B cell (primary cell): ENCODE measurements around the gene DCDC1. TPM values are rescaled to one million over a fixed set of nuclear protein-coding genes. Genes with fewer than 3 reads are reported as not detected.

ENCODE experiments used
- ATAC-seq: fragments of 200-7000 bp; cut with Tn5 transposase; one replicate; pipeline ENCODE4 v1.10.0; 2021; ENCODE audit warnings: low read depth, mild to moderate bottlenecking, moderate number of reproducible peaks, moderate library complexity
- CTCF ChIA-PET: fragments of 350-600 bp; sonication (Branson Sonifier 250); formaldehyde crosslinking; loops from one replicate; lab custom pipeline; 2021; ENCODE audit warnings: antibody characterized with exemption, inconsistent platforms; lab: Charles Lee
- POLR2A ChIA-PET: fragments of 350-600 bp; sonication (Branson Sonifier 250); formaldehyde crosslinking; loops from one replicate; lab custom pipeline; 2021; ENCODE audit warnings: antibody characterized with exemption; lab: Charles Lee
- DNase-seq: peaks from one replicate; pipeline ENCODE4 v3.0.0; 2013
- H2AFZ ChIP-seq: 2 replicates; pipeline ENCODE4 v1.6.1; 2012; ENCODE audit warnings: mild to moderate bottlenecking, low read depth, low read length; ENCODE audit not compliant: insufficient read depth, poor library complexity, severe bottlenecking
- H3K27ac ChIP-seq, 2 donors: 1 replicate in 1 of 2; 2 replicates in 1 of 2; pipeline ENCODE4 v1.5.1; 2012 to 2013; ENCODE audit warnings: low read length in 2 of 2, mild to moderate bottlenecking in 2 of 2, moderate library complexity in 1 of 2
- H3K27me3 ChIP-seq, 4 experiments: fragments of 200-600 bp in 1 of 4; sonication (generic) in 1 of 4; replicated peaks in 1 of 4; 1 replicate in 2 of 4; 2 replicates in 2 of 4; pipeline versions ENCODE4 v1.6.1 to v1.7.0; 2013 to 2016; ENCODE audit warnings: low read length in 3 of 4, mild to moderate bottlenecking in 2 of 4, mixed read lengths in 1 of 4, moderate library complexity in 1 of 4; ENCODE audit not compliant: insufficient read depth in 4 of 4, control insufficient read depth in 3 of 4; ENCODE audit errors: control extremely low read depth in 1 of 4
- H3K36me3 ChIP-seq, 2 experiments: replicated peaks in 1 of 2; 1 replicate in 1 of 2; 2 replicates in 1 of 2; pipeline versions ENCODE4 v1.6.1 to v1.7.1; 2013; ENCODE audit warnings: low read length in 1 of 2; ENCODE audit not compliant: insufficient read depth in 2 of 2, control insufficient read depth in 1 of 2; ENCODE audit errors: control extremely low read depth in 1 of 2, extremely low read depth in 1 of 2
- H3K4me1 ChIP-seq, 2 donors: fragments of 200-600 bp in 1 of 2; sonication (generic) in 1 of 2; 1 replicate in 1 of 2; 2 replicates in 1 of 2; pipeline versions ENCODE4 v1.5.1 to v1.6.1; 2013 to 2017; ENCODE audit warnings: low read length in 2 of 2; ENCODE audit not compliant: control insufficient read depth in 2 of 2, insufficient read depth in 2 of 2
- H3K4me2 ChIP-seq: replicated peaks from 2 replicates; pipeline ENCODE3; 2012; ENCODE audit warnings: mild to moderate bottlenecking, low read depth, low read length; ENCODE audit not compliant: poor library complexity, severe bottlenecking
- H3K4me3 ChIP-seq, 5 experiments: fragments of 200-600 bp in 1 of 5; sonication (generic) in 1 of 5; 1 replicate in 3 of 5; 2 replicates in 2 of 5; pipeline versions ENCODE4 v1.5.1 to v1.7.0; 2011 to 2016; ENCODE audit warnings: low read length in 4 of 5, mild to moderate bottlenecking in 4 of 5, low read depth in 2 of 5, control low read depth in 1 of 5, moderate library complexity in 1 of 5; ENCODE audit not compliant: insufficient read depth in 1 of 5; ENCODE audit errors: control extremely low read depth in 1 of 5, extremely low read depth in 1 of 5
- H3K79me2 ChIP-seq: fragments of 200-600 bp; sonication (generic); one replicate; pipeline ENCODE4 v1.6.0; 2016; ENCODE audit warnings: low read length; ENCODE audit not compliant: control insufficient read depth, insufficient read depth
- H3K9ac ChIP-seq: fragments of 200-600 bp; sonication (generic); 2 replicates; pipeline ENCODE4 v1.6.1; 2017; ENCODE audit warnings: mild to moderate bottlenecking, low read length, moderate library complexity
- H3K9me3 ChIP-seq, 3 donors: one replicate each; pipeline versions ENCODE4 v1.6.1 to v1.7.1; 2013; ENCODE audit warnings: low read length in 2 of 3; ENCODE audit not compliant: control insufficient read depth in 2 of 3, insufficient read depth in 1 of 3; ENCODE audit errors: control extremely low read depth in 1 of 3
- H4K20me1 ChIP-seq: 2 replicates; pipeline ENCODE4 v1.6.0; 2012; ENCODE audit warnings: mild to moderate bottlenecking, low read length; ENCODE audit not compliant: insufficient read depth, control insufficient read depth, poor library complexity, severe bottlenecking
- H3K27ac Mint-ChIP-seq: one replicate; pipeline ENCODE4 v1.8.0; 2021; ENCODE audit warnings: mixed read lengths
- H3K27me3 Mint-ChIP-seq: one replicate; pipeline ENCODE4 v1.8.0; 2021; ENCODE audit warnings: mixed read lengths
- H3K4me1 Mint-ChIP-seq: one replicate; pipeline ENCODE4 v1.8.0; 2021; ENCODE audit warnings: mixed read lengths
- H3K4me3 Mint-ChIP-seq: one replicate; pipeline ENCODE4 v1.8.0; 2021; ENCODE audit warnings: mixed read lengths
- H3K9me3 Mint-ChIP-seq: one replicate; pipeline ENCODE4 v1.8.0; 2022; ENCODE audit warnings: mixed read lengths; ENCODE audit not compliant: insufficient read depth
- CTCF ChIP-seq: fragments of 200-600 bp; IDR thresholded peaks from one replicate; pipeline ENCODE4 v1.8.0; 2022; ENCODE audit warnings: antibody characterized with exemption, mild to moderate bottlenecking
- EZH2 ChIP-seq: IDR thresholded peaks from 2 replicates; pipeline ENCODE4 v1.6.1; 2012; ENCODE audit warnings: borderline replicate concordance, low read depth, mild to moderate bottlenecking, moderate library complexity, low read length; ENCODE audit not compliant: insufficient read depth, poor library complexity, severe bottlenecking
- WGBS: methylation state at CpG from one replicate; pipeline ENCODE4 v1.1.5; 2013; ENCODE audit warnings: missing lambda C conversion rate; ENCODE audit not compliant: insufficient coverage; 5-methylcytosine and 5-hydroxymethylcytosine counted together
- intact Hi-C: fragments of 100-400 bp; cut with micrococcal nuclease; formaldehyde crosslinking; loops from one replicate; pipeline ENCODE4 v1.10.0; 2022
- polyA plus RNA-seq: library from polyadenylated mRNA; depleted of rRNA; stranded (reverse); fragments of >200 nt; gene quantifications from 2 replicates; pipeline ENCODE4 v1.2.3, GENCODE V29; 2012
- total RNA-seq, 2 donors: library from RNA; stranded (reverse); fragments of 120-200 nt in 1 of 2; gene quantifications; 1 replicate in 1 of 2; 2 replicates in 1 of 2; pipeline versions ENCODE4 v1.2.3 to v1.2.4, GENCODE V29; 2013 to 2022

DCDC1 gene
- total and polyA plus RNA-seq, 2 donors (not counting 1 experiment from before 2014, with no cell fraction given) = not detected

GRCh38 chr11:30919389-30920152 is 450.0 kb downstream of the DCDC1 start:
- no peaks in the 10 kb centered on the region for H3K36me3 ChIP-seq
- no peak overlapping the region for H3K27ac ChIP-seq
- Mint-ChIP-seq H3K4me1 (no peaks in the 10 kb centered on the region), H3K9me3 (no peaks in the 10 kb centered on the region), H3K27me3 (peaks cover 9% of the 10 kb centered on the region), H3K4me3 (no peak overlapping the region), H3K27ac (no peak overlapping the region)
- H3K27me3 ChIP-seq = peaks cover 0 to 4% (median 0%) of the 10 kb centered on the region in 4 experiments
- TF ChIP-seq CTCF (no peak), EZH2 (no peak)
- no peaks in the 10 kb centered on the region for H3K79me2 ChIP-seq
- ATAC-seq (no peak), DNase-seq (no peak)
- H3K4me1 ChIP-seq = no peaks in the 10 kb centered on the region
- WGBS = 100% methylated on average over 3 of the region's 8 CpGs
- no peak overlapping the region for H3K9ac ChIP-seq
- H3K4me3 ChIP-seq = no peak overlapping the region
- no peak overlapping the region for H3K4me2 ChIP-seq
- CTCF ChIA-PET = no interaction called here
- no peaks in the 10 kb centered on the region for H3K9me3 ChIP-seq
- POLR2A ChIA-PET = no interaction called here
- H2AFZ ChIP-seq = no peak overlapping the region
- H4K20me1 ChIP-seq = no peaks in the 10 kb centered on the region
- intact Hi-C loops = loop anchor here (5.0 kb wide), 2 partner anchors 1487 to 1577 kb away; no protein-coding TSS in a partner anchor

GRCh38 chr11:30917859-30918478 is 451.6 kb downstream of the DCDC1 start:
- no peak for ATAC-seq
- intact Hi-C loops = loop anchor here (1.0 to 5.0 kb wide), 3 partner anchors 572 to 1576 kb away; no protein-coding TSS in a partner anchor

More at GRCh38 chr11:30917859-30918478, 451.6 kb downstream of the DCDC1 start:
- Histone ChIP-seq H3K79me2 (no peaks in the 10 kb centered on the region), H3K36me3 (no peaks in the 10 kb centered on the region), H2AFZ (no peak overlapping the region), H4K20me1 (no peaks in the 10 kb centered on the region), H3K27me3 (peaks cover 0 to 7% (median 0%) of the 10 kb centered on the region in 4 experiments), H3K9ac (no peak overlapping the region), H3K4me3 (no peak overlapping the region), H3K4me2 (no peak overlapping the region), H3K27ac (no peak overlapping the region), H3K4me1 (no peaks in the 10 kb centered on the region), H3K9me3 (no peaks in the 10 kb centered on the region)
- no peak overlapping the region for H3K27ac Mint-ChIP-seq
- no CpG with 5 or more reads among the region's 6 CpGs for WGBS
- H3K4me1 Mint-ChIP-seq = no peaks in the 10 kb centered on the region
- H3K9me3 Mint-ChIP-seq = no peaks in the 10 kb centered on the region
- TF ChIP-seq EZH2 (no peak), CTCF (peak; percentile 83)
- H3K27me3 Mint-ChIP-seq = peaks cover 17% of the 10 kb centered on the region
- ChIA-PET POLR2A (no interaction called here), CTCF (interaction anchor here (0.7 to 1.8 kb wide), 9 partner anchors 8 to 1485 kb away, joined by 3 to 8 read pairs (median 3); no protein-coding TSS in a partner anchor)
- peak; percentile 42 for DNase-seq
- no peak overlapping the region for H3K4me3 Mint-ChIP-seq
